ENCODE measurements around the gene CIAO3. TPM values are rescaled to one million over a fixed set of nuclear protein-coding genes. Genes with fewer than 3 reads are reported as not detected.

The CIAO3 gene
- total RNA-seq, 1 experiment from 2014 or later, result 51.9 TPM

- Mint-ChIP-seq H3K4me3 (ENCODE audit: low read depth, unreplicated experiment) (no peak overlapping the region), H3K27ac (ENCODE audit: unreplicated experiment) (no peak overlapping the region), H3K36me3 (ENCODE audit: insufficient read depth, unreplicated experiment) (peaks cover 9% of the 10 kb centered on the region), H3K9me3 (ENCODE audit: low read depth, unreplicated experiment) (no peaks in the 10 kb centered on the region), H3K4me1 (ENCODE audit: low read depth, unreplicated experiment) (peaks cover 6% of the 10 kb centered on the region), H3K27me3 (ENCODE audit: unreplicated experiment) (peaks cover 90% of the 10 kb centered on the region)
- CTCF ChIA-PET, result no interaction called here
- TF ChIP-seq, protein P1, sequence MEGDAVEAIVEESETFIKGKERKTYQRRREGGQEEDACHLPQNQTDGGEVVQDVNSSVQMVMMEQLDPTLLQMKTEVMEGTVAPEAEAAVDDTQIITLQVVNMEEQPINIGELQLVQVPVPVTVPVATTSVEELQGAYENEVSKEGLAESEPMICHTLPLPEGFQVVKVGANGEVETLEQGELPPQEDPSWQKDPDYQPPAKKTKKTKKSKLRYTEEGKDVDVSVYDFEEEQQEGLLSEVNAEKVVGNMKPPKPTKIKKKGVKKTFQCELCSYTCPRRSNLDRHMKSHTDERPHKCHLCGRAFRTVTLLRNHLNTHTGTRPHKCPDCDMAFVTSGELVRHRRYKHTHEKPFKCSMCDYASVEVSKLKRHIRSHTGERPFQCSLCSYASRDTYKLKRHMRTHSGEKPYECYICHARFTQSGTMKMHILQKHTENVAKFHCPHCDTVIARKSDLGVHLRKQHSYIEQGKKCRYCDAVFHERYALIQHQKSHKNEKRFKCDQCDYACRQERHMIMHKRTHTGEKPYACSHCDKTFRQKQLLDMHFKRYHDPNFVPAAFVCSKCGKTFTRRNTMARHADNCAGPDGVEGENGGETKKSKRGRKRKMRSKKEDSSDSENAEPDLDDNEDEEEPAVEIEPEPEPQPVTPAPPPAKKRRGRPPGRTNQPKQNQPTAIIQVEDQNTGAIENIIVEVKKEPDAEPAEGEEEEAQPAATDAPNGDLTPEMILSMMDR (IDR thresholded peaks at IDR 0.05; ENCODE audit: unreplicated experiment), result no peak
- no TSS peak for BruUV-seq (replicated peaks)
- no peak for DNase-seq
- intact Hi-C loops (cut with micrococcal nuclease; ENCODE audit: unreplicated experiment), result no loop called here
Measured at GRCh38 chr16:702341-702740, 38.5 kb downstream of the CIAO3 start.

- intact Hi-C loops (cut with micrococcal nuclease; ENCODE audit: unreplicated experiment), result no loop called here
- Mint-ChIP-seq H3K4me3 (ENCODE audit: low read depth, unreplicated experiment) (no peak overlapping the region), H3K27ac (ENCODE audit: unreplicated experiment) (no peak overlapping the region), H3K9me3 (ENCODE audit: low read depth, unreplicated experiment) (no peaks in the 10 kb centered on the region), H3K4me1 (ENCODE audit: low read depth, unreplicated experiment) (peaks cover 2% of the 10 kb centered on the region), H3K36me3 (ENCODE audit: insufficient read depth, unreplicated experiment) (peaks cover 9% of the 10 kb centered on the region), H3K27me3 (ENCODE audit: unreplicated experiment) (peaks cover 90% of the 10 kb centered on the region)
- TF ChIP-seq, protein P1 (IDR thresholded peaks at IDR 0.05; ENCODE audit: unreplicated experiment), result no peak
- BruUV-seq (replicated peaks), result no TSS peak
- DNase-seq, result peak; percentile 61
- CTCF ChIA-PET, result no interaction called here
Measured at GRCh38 chr16:700684-701584, 39.9 kb downstream of the CIAO3 start.

GRCh38 chr16:698911-699671 is 41.7 kb downstream of the CIAO3 start:
- no TSS peak for BruUV-seq (replicated peaks)
- Mint-ChIP-seq H3K4me1 (ENCODE audit: low read depth, unreplicated experiment) (peaks cover 9% of the 10 kb centered on the region), H3K27ac (ENCODE audit: unreplicated experiment) (no peak overlapping the region), H3K9me3 (ENCODE audit: low read depth, unreplicated experiment) (no peaks in the 10 kb centered on the region), H3K27me3 (ENCODE audit: unreplicated experiment) (peaks cover 99% of the 10 kb centered on the region), H3K4me3 (ENCODE audit: low read depth, unreplicated experiment) (no peak overlapping the region), H3K36me3 (ENCODE audit: insufficient read depth, unreplicated experiment) (peaks cover 5% of the 10 kb centered on the region)
- TF ChIP-seq, protein P1 (IDR thresholded peaks at IDR 0.05; ENCODE audit: unreplicated experiment), result no peak
- DNase-seq, result no peak
- CTCF ChIA-PET, result interaction anchor here (0.7 kb wide), 1 partner anchor 169 kb away, joined by 4 read pairs; no protein-coding TSS in a partner anchor
- intact Hi-C loops (cut with micrococcal nuclease; ENCODE audit: unreplicated experiment), result no loop called here

DNA sequence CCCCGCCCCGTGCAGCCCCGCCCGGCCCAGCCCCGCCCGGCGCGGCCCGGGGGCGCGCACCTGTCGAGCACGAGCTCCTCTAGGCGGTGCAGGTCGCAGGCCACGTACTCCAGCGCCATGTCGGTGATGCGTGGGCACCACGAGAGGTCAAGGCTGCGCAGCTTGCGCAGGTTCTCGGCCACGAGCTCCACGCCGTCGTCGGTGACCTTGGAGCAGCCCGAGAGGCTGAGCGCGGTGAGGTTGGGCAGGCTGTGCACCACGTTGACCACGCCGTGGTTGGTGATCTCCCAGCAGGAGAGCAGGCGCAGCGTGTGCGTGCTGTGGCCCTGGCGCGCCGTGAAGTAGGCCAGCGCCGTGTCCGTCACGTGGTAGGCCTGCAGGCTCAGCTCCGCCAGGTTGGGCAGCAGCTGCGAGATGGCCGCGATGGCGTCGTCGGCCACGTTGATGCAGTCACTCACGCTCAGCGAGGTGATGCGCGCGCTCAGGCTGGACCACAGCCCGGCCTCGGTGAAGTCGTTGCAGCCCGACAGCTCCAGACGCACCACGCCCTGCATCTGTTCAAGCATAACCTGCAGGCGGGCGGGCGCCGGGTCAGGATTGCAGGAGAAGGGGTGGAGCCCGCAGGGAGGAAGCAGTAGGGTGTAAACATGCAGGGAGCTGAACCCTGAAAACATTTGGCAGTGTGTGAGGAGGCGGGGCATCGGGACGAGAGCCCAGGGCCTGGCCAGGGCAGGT is 45.3 kb downstream of the CIAO3 start:
- no TSS peak for BruUV-seq (replicated peaks)
- TF ChIP-seq, protein P1 (IDR thresholded peaks at IDR 0.05; ENCODE audit: unreplicated experiment), result no peak
- DNase-seq, result peak; percentile 60
- Mint-ChIP-seq H3K27ac (ENCODE audit: unreplicated experiment) (no peak overlapping the region), H3K4me3 (ENCODE audit: low read depth, unreplicated experiment) (peak overlapping the region; percentile 59), H3K27me3 (ENCODE audit: unreplicated experiment) (peaks cover 94% of the 10 kb centered on the region), H3K36me3 (ENCODE audit: insufficient read depth, unreplicated experiment) (peaks cover 24% of the 10 kb centered on the region), H3K4me1 (ENCODE audit: low read depth, unreplicated experiment) (peaks cover 9% of the 10 kb centered on the region), H3K9me3 (ENCODE audit: low read depth, unreplicated experiment) (no peaks in the 10 kb centered on the region)
- CTCF ChIA-PET, result interaction anchor here (0.6 to 1.8 kb wide), 3 partner anchors 11 to 1327 kb away, joined by 4 to 5 read pairs (median 4); no protein-coding TSS in a partner anchor
- intact Hi-C loops (cut with micrococcal nuclease; ENCODE audit: unreplicated experiment), result no loop called here

Data from Calu3 (cell line).